Stimulated activated CD8-positive, alpha-beta memory T cell treated with anti-CD3 and anti-CD28 coated beads, Interleukin-12 subunit alpha, Interleukin-12 subunit beta, amount 100 ng/mL, for 1 hour (primary cell): ENCODE data around the gene SPECC1.
A peak's percentile ranks its signal among the peaks of the same experiment; 100 is the strongest.
"Not testable (repeated sequence)": the region's sequence is repeated elsewhere in the genome, so short reads cannot be mapped to it uniquely, and the experiment has no call there.

ENCODE experiments used
- DNase-seq: peaks from one replicate; pipeline ENCODE4 v3.0.0-alpha.2; 2020; ENCODE audit warnings: low read depth

Gene SPECC1

GRCh38 chr17:20239776-20240175 is 230.6 kb downstream of the SPECC1 start:
- DNase-seq: not testable (repeated sequence)

DNA sequence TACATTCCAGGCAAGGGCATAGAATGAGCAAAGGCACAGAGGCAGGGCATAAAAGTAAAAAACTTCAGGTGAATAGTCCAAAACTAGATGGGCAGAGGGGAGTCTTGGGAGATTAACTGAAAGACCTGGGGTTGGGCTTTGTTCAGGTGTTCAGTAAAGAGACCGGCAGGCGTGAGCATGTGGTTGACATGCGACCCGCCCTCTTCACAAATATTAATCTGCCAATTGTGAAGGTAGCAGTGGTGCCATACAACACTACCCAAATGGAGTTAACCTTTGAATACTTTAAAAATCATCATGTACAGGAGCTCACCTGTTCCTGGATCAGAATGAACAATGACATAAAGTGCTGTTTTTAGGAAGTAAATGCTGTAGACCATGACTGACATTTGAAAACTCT is 232.7 kb downstream of the SPECC1 start:
- no peak for DNase-seq

DNA sequence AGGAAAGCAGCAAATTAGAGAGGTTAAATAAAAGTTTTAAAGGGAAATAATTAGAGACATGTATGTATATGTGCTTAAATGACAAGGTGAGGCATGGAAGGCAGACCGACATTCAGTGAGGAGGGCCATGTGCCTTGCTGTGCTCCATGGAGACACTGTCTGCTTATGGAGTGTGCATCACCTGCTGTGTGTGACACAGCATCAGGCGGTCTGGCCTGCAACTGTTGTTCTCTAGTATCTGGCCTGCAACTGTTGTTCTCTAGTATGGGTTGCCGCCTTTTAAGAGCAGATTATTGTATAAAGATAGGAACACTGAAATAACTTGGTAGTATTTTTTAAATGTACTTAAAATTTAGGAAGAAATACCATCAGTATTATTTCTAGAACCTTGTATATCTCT is 233.1 kb downstream of the SPECC1 start:
- no peak for DNase-seq

DNA sequence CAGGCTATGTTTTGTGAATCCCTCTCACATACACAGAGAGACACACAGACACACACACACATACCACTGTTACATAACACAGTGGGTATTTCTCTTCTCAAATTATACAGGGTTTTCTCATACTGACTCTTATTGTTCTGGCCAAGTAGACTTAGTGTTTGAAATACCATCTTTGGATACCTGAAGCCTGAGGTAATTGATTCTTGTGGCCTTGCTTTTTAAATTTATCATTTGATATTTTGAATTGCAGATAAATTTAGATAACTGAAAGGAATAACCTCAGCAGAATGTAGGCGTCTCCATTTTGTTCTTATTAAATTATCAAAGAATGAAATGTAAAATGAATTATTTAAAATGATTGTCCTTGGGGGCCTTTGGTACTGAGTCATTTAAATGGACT is 234.4 kb downstream of the SPECC1 start:
- DNase-seq: no peak

DNA sequence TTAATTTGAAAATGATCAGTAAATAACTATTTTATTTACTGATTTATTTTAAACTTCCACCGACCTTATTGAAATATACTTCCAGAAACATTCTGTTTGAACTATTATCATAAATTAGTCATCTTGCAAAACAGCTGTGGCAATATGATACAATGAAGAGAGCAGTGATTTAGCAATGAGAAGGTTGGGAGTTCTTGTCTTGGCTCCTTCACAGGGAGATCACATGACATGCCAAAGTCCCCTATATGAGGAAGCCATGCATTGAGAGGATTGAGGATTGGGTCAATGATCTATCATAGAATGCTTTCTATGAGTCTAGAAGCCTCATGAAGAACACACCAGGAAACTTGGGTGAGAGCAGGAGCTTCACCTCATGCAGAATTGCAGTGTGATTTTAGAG is 235.5 kb downstream of the SPECC1 start:
- DNase-seq: no peak

GRCh38 chr17:20246692-20247091 is 237.5 kb downstream of the SPECC1 start:
- no peak for DNase-seq

GRCh38 chr17:20253323-20253722 is 244.2 kb downstream of the SPECC1 start:
- DNase-seq: no peak

GRCh38 chr17:20254541-20254940 is 245.4 kb downstream of the SPECC1 start:
- DNase-seq: no peak

DNA sequence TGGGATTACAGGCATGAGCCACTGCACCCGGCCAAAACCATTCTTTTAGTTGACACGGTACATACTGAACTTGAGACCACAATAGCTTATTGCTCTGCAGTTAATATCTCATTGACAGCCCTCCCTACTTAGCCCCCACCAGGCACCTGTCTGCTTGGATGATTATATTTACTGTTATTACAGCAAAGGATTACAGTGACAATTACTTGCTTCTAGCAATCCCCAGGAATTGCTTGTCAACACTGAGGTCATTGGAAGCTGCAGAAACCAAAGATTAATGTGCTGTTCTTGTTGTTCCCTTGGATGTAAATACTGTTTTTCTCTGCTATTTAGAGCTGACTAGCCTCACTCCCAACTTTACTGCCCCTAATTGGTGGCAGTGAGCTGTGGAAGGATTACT is 247.0 kb downstream of the SPECC1 start:
- DNase-seq: no peak

GRCh38 chr17:20257008-20257407 is 247.8 kb downstream of the SPECC1 start:
- no peak for DNase-seq

- no peak for DNase-seq
Observed at GRCh38 chr17:20257798-20258197, 248.6 kb downstream of the SPECC1 start.

GRCh38 chr17:20259668-20260067 is 250.5 kb downstream of the SPECC1 start:
- DNase-seq: no peak

DNA sequence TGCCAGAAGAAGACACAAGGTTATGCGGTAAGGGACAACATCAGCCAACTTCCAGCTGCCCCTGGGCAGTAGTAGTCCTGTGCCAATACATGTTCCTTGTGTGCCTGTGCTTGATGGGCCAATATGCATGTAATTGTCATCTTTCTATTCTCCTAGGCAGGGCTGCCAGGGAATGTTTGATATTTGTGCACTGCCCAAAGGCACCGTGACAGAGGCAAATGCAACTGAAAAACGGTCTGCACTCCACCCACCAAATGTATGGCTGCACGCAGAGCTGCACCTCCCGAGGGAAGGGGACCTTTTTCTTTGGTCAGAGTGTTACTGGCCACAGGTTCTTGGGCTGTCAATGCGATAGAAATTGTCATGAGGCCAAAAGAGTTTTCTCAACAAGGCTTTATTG is 251.1 kb downstream of the SPECC1 start:
- no peak for DNase-seq

- no peak for DNase-seq
Observed at GRCh38 chr17:20262226-20263114, 253.3 kb downstream of the SPECC1 start.

- DNase-seq: not testable (repeated sequence)
Observed at GRCh38 chr17:20263115-20263433, 253.9 kb downstream of the SPECC1 start.

DNA sequence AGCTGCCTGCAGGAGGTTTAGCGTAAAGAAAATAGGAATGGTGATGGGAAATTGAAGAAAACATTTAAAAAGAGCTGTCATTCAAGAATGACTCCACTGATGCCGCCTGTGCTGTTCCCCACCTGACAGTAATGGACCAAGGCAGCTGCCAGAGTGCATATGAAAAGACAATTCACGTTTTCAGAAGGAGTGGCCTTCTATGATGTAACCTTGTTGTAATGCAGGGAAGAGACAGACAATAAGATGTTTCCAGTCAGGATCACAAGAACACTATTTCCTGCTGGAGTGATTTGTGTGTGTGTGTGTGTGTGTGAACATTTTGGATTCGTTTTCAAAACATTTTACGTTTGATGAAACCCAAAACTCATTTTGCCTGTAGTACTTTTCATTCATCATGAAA is 254.4 kb downstream of the SPECC1 start:
- DNase-seq: no peak

GRCh38 chr17:20264996-20265395 is 255.8 kb downstream of the SPECC1 start:
- DNase-seq: no peak

DNA sequence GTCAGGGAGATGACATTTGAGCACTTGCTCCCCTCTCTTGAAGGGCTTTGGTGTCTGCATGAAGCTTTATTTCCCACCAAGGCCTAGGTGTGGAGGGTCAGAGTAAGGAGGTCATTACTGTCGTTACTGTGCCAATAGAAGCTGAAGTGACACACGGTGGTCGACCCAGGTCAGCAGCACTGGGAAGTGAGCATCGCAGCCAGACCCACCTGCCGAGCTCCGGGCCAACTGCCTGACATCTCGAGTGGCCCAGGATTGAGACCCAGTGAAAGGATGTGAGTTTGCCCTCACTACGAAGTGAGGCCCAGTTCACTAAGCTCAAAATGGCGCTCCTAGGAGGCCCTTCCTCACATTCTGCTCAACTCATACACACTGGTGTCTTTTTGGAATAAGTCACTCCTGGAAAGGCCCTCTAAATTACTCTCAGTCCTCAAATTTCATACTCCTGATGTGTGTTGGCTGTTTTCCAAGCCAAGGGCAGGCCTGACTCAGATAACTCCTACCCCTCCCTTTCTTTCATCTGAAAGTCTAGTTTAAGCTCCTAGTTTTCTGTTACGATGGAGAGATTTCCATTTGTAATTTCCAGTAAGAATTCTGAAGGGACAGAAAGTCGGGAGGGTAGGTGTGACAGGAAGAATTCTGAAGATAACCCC is 257.8 kb downstream of the SPECC1 start:
- no peak for DNase-seq

DNA sequence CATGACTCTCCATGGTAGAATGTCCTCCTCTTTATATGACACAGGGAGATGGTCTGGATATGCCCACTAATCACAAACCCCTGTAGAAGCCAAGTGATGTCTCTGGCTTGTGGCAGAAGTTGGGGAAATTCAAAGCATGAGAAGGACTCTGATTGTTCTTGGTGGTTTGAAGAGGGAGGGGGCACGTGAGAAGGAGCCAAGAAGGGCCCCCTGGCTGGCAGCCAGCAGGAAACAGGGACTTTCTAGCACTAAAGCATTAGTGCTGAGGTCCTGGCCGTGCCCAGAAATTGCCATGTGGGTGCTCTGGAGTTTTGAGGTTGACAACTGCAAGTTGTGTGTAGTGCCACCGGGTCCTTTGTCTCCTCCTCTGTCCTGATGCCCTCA is 258.3 kb downstream of the SPECC1 start:
- peak; percentile 27 for DNase-seq

- DNase-seq: no peak
Observed at GRCh38 chr17:20270369-20270768, 261.2 kb downstream of the SPECC1 start.

DNA sequence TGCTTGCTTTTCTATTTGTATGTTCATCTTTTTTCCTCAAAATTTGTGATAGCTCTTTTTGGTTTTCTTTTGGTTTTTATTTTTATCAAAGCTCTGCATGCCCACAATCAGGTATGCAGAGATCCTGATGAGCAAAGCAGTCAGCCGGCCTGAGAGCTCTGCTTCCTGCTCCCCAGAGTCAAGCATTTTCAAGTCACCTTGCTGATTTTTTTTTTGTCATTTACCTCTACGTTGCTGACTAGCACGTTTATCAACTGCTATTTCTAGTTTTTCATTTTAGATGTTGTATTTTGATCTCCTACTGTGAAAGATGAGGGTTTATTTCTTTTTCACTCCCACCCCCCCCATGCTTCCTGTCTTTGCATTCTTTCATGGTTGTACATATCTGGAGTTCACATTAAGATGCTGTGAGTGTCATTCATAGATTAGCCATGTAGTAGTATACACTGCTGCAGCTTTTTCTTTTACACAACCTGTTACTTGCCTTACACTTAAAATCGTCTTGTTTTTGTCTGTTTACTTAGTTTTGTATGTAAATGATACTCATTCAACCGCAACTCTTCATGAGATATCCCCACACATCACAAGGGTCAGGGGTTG is 262.0 kb downstream of the SPECC1 start:
- no peak for DNase-seq

GRCh38 chr17:20273741-20274500 is 264.8 kb downstream of the SPECC1 start:
- DNase-seq: no peak

GRCh38 chr17:20275653-20276052 is 266.5 kb downstream of the SPECC1 start:
- DNase-seq: no peak
